HepG2 (cell line): ENCODE data around the gene DHRS9.

ENCODE experiments used
- FOXK2 ChIP-seq: fragments of 450-650 bp; IDR thresholded peaks from 2 replicates; pipeline ENCODE4 v1.6.1; 2016
- FOXM1 ChIP-seq: sonication (generic); formaldehyde crosslinking; IDR thresholded peaks from 2 replicates; pipeline ENCODE4 v1.5.0; 2020; ENCODE audit warnings: missing genetic modification reagents
- KAT2B ChIP-seq: fragments of 150-350 bp; IDR thresholded peaks from 2 replicates; pipeline ENCODE4 v1.6.1; 2014; ENCODE audit warnings: low read depth, low read length, borderline replicate concordance
- SUZ12 ChIP-seq: fragments of 150-350 bp; IDR thresholded peaks from 2 replicates; pipeline ENCODE4 v1.6.1; 2014; ENCODE audit warnings: low read depth, low read length
- TCF12 ChIP-seq, 2 experiments: fragments of 450-650 bp in 1 of 2; sonication (generic) in 1 of 2; formaldehyde crosslinking in 1 of 2; IDR thresholded peaks; 2 replicates each; pipeline versions ENCODE4 v1.6.1 to v1.8.0; 2017 to 2022; ENCODE audit warnings: antibody characterized with exemption in 1 of 2, mild to moderate bottlenecking in 1 of 2, missing genetic modification reagents in 1 of 2, moderate library complexity in 1 of 2
- YY1 ChIP-seq: IDR thresholded peaks from 2 replicates; pipeline ENCODE4 v1.6.1; 2011; ENCODE audit warnings: low read length, low read depth, moderate library complexity, mild to moderate bottlenecking; ENCODE audit not compliant: insufficient read depth, insufficient replicate concordance
- ZEB1 ChIP-seq: IDR thresholded peaks from 2 replicates; pipeline ENCODE4 v1.6.1; 2012; ENCODE audit warnings: mild to moderate bottlenecking, low read depth, inconsistent platforms; ENCODE audit not compliant: insufficient replicate concordance
- ZNF264 ChIP-seq: sonication (generic); formaldehyde crosslinking; IDR thresholded peaks from 2 replicates; pipeline ENCODE4 v1.4.0; 2020; ENCODE audit warnings: missing genetic modification reagents
- ZNF30 ChIP-seq: sonication (generic); formaldehyde crosslinking; IDR thresholded peaks from 2 replicates; pipeline ENCODE4 v1.5.0; 2020; ENCODE audit warnings: mild to moderate bottlenecking, missing genetic modification reagents
- TF ChIP-seq, protein P1 (sequence below), 2 experiments: fragments of 450-650 bp in 1 of 2; sonication (generic) in 1 of 2; formaldehyde crosslinking; IDR thresholded peaks; 2 replicates each; pipeline versions ENCODE4 v1.5.0 to v1.8.0; 2020 to 2022; ENCODE audit warnings: mild to moderate bottlenecking in 1 of 2, missing genetic modification reagents in 1 of 2
- TF ChIP-seq, protein P2 (sequence below): sonication (generic); formaldehyde crosslinking; IDR thresholded peaks from 2 replicates; pipeline ENCODE4 v1.5.0; 2020; ENCODE audit warnings: mild to moderate bottlenecking, missing genetic modification reagents, moderate library complexity
- TF ChIP-seq, protein P3 (sequence below): sonication (generic); formaldehyde crosslinking; IDR thresholded peaks from 2 replicates; pipeline ENCODE4 v1.4.0; 2020; ENCODE audit warnings: mild to moderate bottlenecking, missing genetic modification reagents

DNA sequence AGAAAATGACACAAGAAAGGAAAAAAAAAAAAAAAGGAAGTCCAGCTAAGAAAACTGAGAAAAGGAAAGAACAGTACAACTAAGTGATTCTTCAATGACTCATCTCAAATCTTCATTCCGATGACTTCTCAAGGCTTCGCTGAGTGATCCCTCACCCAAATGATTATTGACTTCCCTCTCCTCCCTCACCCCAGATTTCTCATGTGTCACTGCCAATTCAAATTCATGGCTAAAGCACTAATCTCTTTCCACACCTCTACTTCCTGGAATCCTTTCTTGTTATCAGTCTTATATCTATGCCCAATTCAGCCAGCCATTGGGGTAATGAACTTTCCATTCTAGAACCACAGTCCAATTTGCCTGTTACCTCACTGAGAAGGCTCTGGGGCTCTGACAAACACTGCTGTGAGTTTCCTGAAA, 31.0 kb upstream of the DHRS9 start:
- TF ChIP-seq, protein P1, sequence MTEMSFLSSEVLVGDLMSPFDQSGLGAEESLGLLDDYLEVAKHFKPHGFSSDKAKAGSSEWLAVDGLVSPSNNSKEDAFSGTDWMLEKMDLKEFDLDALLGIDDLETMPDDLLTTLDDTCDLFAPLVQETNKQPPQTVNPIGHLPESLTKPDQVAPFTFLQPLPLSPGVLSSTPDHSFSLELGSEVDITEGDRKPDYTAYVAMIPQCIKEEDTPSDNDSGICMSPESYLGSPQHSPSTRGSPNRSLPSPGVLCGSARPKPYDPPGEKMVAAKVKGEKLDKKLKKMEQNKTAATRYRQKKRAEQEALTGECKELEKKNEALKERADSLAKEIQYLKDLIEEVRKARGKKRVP (CRISPR knock-in tag; IDR thresholded peaks at IDR 0.05) = no peak
- no peak for TF ChIP-seq KAT2B
- TF ChIP-seq, protein P2, sequence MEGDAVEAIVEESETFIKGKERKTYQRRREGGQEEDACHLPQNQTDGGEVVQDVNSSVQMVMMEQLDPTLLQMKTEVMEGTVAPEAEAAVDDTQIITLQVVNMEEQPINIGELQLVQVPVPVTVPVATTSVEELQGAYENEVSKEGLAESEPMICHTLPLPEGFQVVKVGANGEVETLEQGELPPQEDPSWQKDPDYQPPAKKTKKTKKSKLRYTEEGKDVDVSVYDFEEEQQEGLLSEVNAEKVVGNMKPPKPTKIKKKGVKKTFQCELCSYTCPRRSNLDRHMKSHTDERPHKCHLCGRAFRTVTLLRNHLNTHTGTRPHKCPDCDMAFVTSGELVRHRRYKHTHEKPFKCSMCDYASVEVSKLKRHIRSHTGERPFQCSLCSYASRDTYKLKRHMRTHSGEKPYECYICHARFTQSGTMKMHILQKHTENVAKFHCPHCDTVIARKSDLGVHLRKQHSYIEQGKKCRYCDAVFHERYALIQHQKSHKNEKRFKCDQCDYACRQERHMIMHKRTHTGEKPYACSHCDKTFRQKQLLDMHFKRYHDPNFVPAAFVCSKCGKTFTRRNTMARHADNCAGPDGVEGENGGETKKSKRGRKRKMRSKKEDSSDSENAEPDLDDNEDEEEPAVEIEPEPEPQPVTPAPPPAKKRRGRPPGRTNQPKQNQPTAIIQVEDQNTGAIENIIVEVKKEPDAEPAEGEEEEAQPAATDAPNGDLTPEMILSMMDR (CRISPR knock-in tag) = no peak
- TF ChIP-seq ZEB1 = no peak
- TF ChIP-seq ZNF264 (CRISPR knock-in tag) = no peak
- no peak for TF ChIP-seq TCF12 (IDR thresholded peaks at IDR 0.05)
- TF ChIP-seq TCF12 (CRISPR knock-in tag; IDR thresholded peaks at IDR 0.05) = no peak
- TF ChIP-seq FOXK2 = no peak
- TF ChIP-seq YY1 = no peak
- TF ChIP-seq, protein P3, sequence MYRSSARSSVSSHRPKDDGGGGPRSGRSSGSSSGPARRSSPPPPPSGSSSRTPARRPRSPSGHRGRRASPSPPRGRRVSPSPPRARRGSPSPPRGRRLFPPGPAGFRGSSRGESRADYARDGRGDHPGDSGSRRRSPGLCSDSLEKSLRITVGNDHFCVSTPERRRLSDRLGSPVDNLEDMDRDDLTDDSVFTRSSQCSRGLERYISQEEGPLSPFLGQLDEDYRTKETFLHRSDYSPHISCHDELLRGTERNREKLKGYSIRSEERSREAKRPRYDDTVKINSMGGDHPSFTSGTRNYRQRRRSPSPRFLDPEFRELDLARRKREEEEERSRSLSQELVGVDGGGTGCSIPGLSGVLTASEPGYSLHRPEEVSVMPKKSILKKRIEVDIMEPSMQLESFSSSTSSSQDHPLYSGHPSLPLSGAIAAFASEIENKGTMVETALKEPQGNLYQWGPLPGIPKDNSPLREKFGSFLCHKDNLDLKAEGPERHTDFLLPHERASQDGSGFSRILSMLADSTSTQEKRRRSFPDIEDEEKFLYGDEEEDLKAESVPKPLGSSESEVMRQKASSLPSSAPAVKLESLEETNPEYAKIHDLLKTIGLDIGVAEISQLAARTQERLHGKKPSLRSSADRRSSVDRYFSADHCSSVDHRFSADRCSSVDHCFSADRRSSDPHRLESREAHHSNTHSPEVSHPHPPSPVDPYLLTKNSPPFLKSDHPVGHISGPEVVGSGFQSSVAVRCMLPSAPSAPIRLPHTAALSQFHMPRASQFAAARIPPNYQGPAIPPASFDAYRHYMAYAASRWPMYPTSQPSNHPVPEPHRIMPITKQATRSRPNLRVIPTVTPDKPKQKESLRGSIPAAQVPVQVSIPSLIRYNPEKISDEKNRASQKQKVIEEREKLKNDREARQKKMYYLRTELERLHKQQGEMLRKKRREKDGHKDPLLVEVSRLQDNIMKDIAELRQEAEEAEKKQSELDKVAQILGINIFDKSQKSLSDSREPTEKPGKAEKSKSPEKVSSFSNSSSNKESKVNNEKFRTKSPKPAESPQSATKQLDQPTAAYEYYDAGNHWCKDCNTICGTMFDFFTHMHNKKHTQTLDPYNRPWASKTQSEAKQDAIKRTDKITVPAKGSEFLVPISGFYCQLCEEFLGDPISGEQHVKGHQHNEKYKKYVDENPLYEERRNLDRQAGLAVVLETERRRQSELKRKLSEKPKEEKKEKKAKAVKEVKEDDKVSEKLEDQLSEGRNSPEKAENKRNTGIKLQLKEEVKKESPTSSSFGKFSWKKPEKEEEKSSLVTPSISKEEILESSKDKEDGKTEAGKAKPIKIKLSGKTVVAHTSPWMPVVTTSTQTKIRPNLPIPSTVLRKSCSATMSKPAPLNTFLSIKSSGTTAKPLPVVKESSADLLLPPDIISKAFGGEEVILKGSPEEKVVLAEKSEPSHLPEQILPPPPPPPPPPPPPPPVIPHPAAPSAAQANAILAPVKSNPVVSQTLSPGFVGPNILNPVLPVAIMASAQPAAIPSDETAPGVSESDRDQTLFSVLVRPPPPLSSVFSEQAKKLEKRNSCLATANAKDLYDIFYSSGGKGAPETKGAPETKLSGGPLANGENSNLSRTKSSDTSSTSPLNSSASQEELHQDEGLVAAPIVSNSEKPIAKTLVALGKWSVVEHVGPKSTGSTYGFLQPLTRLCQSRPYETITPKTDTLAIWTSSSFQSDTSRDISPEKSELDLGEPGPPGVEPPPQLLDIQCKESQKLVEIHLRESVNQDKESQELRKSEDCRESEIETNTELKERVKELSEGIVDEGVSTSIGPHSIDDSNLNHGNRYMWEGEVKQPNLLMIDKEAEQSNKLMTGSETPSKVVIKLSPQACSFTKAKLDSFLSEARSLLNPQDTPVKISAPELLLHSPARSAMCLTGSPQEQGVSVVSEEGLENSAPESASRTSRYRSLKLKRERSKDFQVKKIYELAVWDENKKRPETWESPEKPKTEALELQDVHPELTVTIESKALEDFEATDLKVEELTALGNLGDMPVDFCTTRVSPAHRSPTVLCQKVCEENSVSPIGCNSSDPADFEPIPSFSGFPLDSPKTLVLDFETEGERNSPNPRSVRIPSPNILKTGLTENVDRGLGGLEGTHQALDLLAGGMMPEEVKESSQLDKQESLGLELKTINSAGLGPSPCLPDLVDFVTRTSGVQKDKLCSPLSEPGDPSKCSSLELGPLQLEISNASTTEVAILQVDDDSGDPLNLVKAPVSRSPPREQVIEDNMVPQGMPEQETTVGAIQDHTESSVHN = no peak
- no peak for TF ChIP-seq ZNF30
- no peak for TF ChIP-seq FOXM1 (CRISPR knock-in tag)
- TF ChIP-seq SUZ12 = no peak
